Fibroblast of lung (primary cell): Measurements from ENCODE around the gene BAZ1A. TPM values are rescaled to one million over a fixed set of nuclear protein-coding genes. Genes with fewer than 3 reads are reported as not detected.

Source experiments
- DNase-seq, 2 donors: peaks; one replicate each; pipeline versions ENCODE4 v3.0.0 to v3.0.0-alpha.2; 2010; ENCODE audit warnings: low read depth in 2 of 2
- H2AFZ ChIP-seq: 2 replicates; pipeline ENCODE4 v1.5.1; 2012; ENCODE audit warnings: low read length, control low read depth, inconsistent platforms
- H3K27ac ChIP-seq: 2 replicates; pipeline ENCODE4 v1.5.1; 2011; ENCODE audit warnings: low read length, control low read depth; ENCODE audit not compliant: insufficient read depth
- H3K27me3 ChIP-seq: 2 replicates; pipeline ENCODE4 v1.5.1; 2011; ENCODE audit warnings: mild to moderate bottlenecking, low read length; ENCODE audit not compliant: control insufficient read depth, insufficient read depth
- H3K36me3 ChIP-seq: 2 replicates; pipeline ENCODE4 v1.5.1; 2011; ENCODE audit warnings: low read length; ENCODE audit not compliant: control insufficient read depth, insufficient read depth
- H3K4me1 ChIP-seq: 2 replicates; pipeline ENCODE4 v1.5.1; 2011; ENCODE audit warnings: low read length; ENCODE audit not compliant: control insufficient read depth, insufficient read depth; ENCODE audit errors: extremely low read depth
- H3K4me2 ChIP-seq: 2 replicates; pipeline ENCODE4 v1.5.1; 2011; ENCODE audit warnings: low read length, control low read depth; ENCODE audit not compliant: insufficient read depth; ENCODE audit errors: extremely low read depth
- H3K4me3 ChIP-seq, 4 experiments: fragments of 200-600 bp in 1 of 4; sonication (generic) in 1 of 4; replicated peaks in 1 of 4; 2 replicates each; pipeline ENCODE4 v1.5.1; 2011 to 2016; ENCODE audit warnings: low read length in 4 of 4, low read depth in 3 of 4, mild to moderate bottlenecking in 3 of 4, control low read depth in 2 of 4, inconsistent platforms in 1 of 4, mixed read lengths in 1 of 4; ENCODE audit not compliant: insufficient read depth in 1 of 4; ENCODE audit errors: control extremely low read depth in 1 of 4
- H3K79me2 ChIP-seq: 2 replicates; pipeline ENCODE4 v1.5.1; 2012; ENCODE audit warnings: mild to moderate bottlenecking, low read length, inconsistent platforms; ENCODE audit not compliant: control insufficient read depth, insufficient read depth
- H3K9ac ChIP-seq: 2 replicates; pipeline ENCODE4 v1.5.1; 2011; ENCODE audit warnings: mild to moderate bottlenecking, low read length, control low read depth; ENCODE audit not compliant: insufficient read depth
- H3K9me3 ChIP-seq: 2 replicates; pipeline ENCODE4 v1.5.1; 2012; ENCODE audit warnings: low read depth, low read length; ENCODE audit not compliant: control insufficient read depth, insufficient read depth
- H4K20me1 ChIP-seq: 2 replicates; pipeline ENCODE4 v1.5.1; 2011; ENCODE audit warnings: low read length; ENCODE audit not compliant: control insufficient read depth, insufficient read depth; ENCODE audit errors: extremely low read depth
- CTCF ChIP-seq, 2 donors: IDR thresholded peaks in 1 of 2; conservative IDR thresholded peaks in 1 of 2; 1 replicate in 1 of 2; 2 replicates in 1 of 2; pipeline ENCODE4 v1.5.1; 2011 to 2012; ENCODE audit warnings: low read length in 2 of 2, control low read depth in 1 of 2, inconsistent platforms in 1 of 2, low read depth in 1 of 2, mild to moderate bottlenecking in 1 of 2
- EZH2 ChIP-seq: IDR thresholded peaks from 2 replicates; pipeline ENCODE4 v1.5.1; 2012; ENCODE audit warnings: low read length, control low read depth, mild to moderate bottlenecking; ENCODE audit errors: missing control alignments
- polyA plus RNA-seq, 2 donors: library from polyadenylated mRNA; depleted of rRNA in 1 of 2; stranded (reverse) in 1 of 2; unstranded in 1 of 2; fragments of >200 nt; gene quantifications; 2 replicates each; pipeline ENCODE4 v1.2.1, GENCODE V29; 2011 to 2012; ENCODE audit warnings: missing spikeins in 1 of 2
- total RNA-seq: library from RNA; depleted of rRNA; stranded (reverse); fragments of >200 nt; gene quantifications from 2 replicates; pipeline ENCODE4 v1.2.1, GENCODE V29; 2014

The BAZ1A gene
- total and polyA plus RNA-seq, 2 donors (not counting 1 experiment from before 2014, with no cell fraction given) = 21.1 to 35.2 TPM

DNA sequence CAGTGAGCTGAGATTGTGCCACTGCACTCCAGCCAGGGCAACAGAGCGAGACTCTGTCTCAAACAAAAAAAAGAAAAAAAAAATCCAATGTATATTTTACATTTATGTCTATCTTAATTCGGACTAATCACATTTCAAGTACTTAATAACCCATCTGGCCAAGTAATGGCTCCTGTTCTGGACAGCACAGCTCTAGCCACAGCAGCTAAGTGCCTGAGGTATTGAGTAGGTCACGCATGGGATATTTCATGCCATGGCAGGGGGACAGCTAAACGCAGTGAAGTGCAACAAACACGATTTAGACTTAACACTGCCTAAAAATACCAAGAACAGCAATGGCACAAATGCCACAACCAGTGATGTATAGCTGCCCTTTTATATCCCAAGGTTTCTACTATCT is 8.0 kb downstream of the BAZ1A start:
- H3K36me3 ChIP-seq = peaks cover 2% of the 10 kb centered on the region
- no peaks in the 10 kb centered on the region for H4K20me1 ChIP-seq
- H3K9ac ChIP-seq = no peak overlapping the region
- no peaks in the 10 kb centered on the region for H3K4me1 ChIP-seq
- no peak for DNase-seq
- H3K27me3 ChIP-seq = no peaks in the 10 kb centered on the region
- TF ChIP-seq EZH2 = no peak
- no peak for TF ChIP-seq CTCF (conservative IDR thresholded peaks at IDR 0.05 in 1 of 2, IDR thresholded peaks at IDR 0.05 in 1 of 2; ENCODE audit: low read depth in 1 of 2, low read length in 2 of 2)
- H3K4me2 ChIP-seq = no peak overlapping the region
- H3K4me3 ChIP-seq = no peak overlapping the region
- H3K27ac ChIP-seq = no peak overlapping the region
- no peaks in the 10 kb centered on the region for H3K9me3 ChIP-seq
- peaks cover 76% of the 10 kb centered on the region for H3K79me2 ChIP-seq
- H2AFZ ChIP-seq = no peak overlapping the region

GRCh38 chr14:34865889-34866574 is 9.1 kb downstream of the BAZ1A start:
- no peak for DNase-seq
- no peaks in the 10 kb centered on the region for H3K9me3 ChIP-seq
- no peak for TF ChIP-seq CTCF (conservative IDR thresholded peaks at IDR 0.05 in 1 of 2, IDR thresholded peaks at IDR 0.05 in 1 of 2; ENCODE audit: low read depth in 1 of 2, low read length in 2 of 2)
- TF ChIP-seq EZH2 = no peak
- no peaks in the 10 kb centered on the region for H3K27me3 ChIP-seq
- no peaks in the 10 kb centered on the region for H3K4me1 ChIP-seq
- H3K27ac ChIP-seq = no peak overlapping the region
- H2AFZ ChIP-seq = no peak overlapping the region
- no peak overlapping the region for H3K4me2 ChIP-seq
- H3K79me2 ChIP-seq = peaks cover 67% of the 10 kb centered on the region
- H3K36me3 ChIP-seq = peaks cover 2% of the 10 kb centered on the region
- no peak overlapping the region for H3K9ac ChIP-seq
- H4K20me1 ChIP-seq = no peaks in the 10 kb centered on the region
- no peak overlapping the region for H3K4me3 ChIP-seq

GRCh38 chr14:34863844-34864243 is 11.3 kb downstream of the BAZ1A start:
- Histone ChIP-seq H3K9me3 (no peaks in the 10 kb centered on the region), H3K4me3 (no peak overlapping the region), H3K9ac (no peak overlapping the region), H3K36me3 (peaks cover 2% of the 10 kb centered on the region), H3K79me2 (peaks cover 45% of the 10 kb centered on the region), H3K27me3 (no peaks in the 10 kb centered on the region), H3K4me2 (no peak overlapping the region), H2AFZ (no peak overlapping the region), H4K20me1 (no peaks in the 10 kb centered on the region), H3K27ac (no peak overlapping the region), H3K4me1 (no peaks in the 10 kb centered on the region)
- TF ChIP-seq EZH2 (no peak), CTCF (conservative IDR thresholded peaks at IDR 0.05 in 1 of 2, IDR thresholded peaks at IDR 0.05 in 1 of 2; ENCODE audit: low read depth in 1 of 2, low read length in 2 of 2) (no peak)
- no peak for DNase-seq
